SK-N-SH treated with all-trans-retinoic acid at 6 μM for 48 hours (cell line): ENCODE measurements around the gene NHS.

Source experiments
- ARNTL ChIP-seq: fragments of 450-650 bp; formaldehyde crosslinking; IDR thresholded peaks from 2 replicates; pipeline ENCODE4 v1.5.0; 2020; ENCODE audit warnings: low read depth, mild to moderate bottlenecking, moderate library complexity, borderline replicate concordance
- ZFP3 ChIP-seq: fragments of 250-450 bp; sonication (Bioruptor Pico); IDR thresholded peaks from 2 replicates; pipeline ENCODE4 v1.5.0; 2020; ENCODE audit warnings: mild to moderate bottlenecking, moderate library complexity
- TF ChIP-seq, protein P1 (sequence below): fragments of 250-450 bp; sonication (Bioruptor Pico); IDR thresholded peaks from 2 replicates; pipeline ENCODE4 v1.8.0; 2020; ENCODE audit warnings: mild to moderate bottlenecking, moderate library complexity, borderline replicate concordance
- TF ChIP-seq, protein P2 (sequence below): fragments of 250-450 bp; sonication (Bioruptor Pico); IDR thresholded peaks from 2 replicates; pipeline ENCODE4 v1.5.1; 2021; ENCODE audit warnings: mild to moderate bottlenecking, moderate library complexity
- TF ChIP-seq, protein P3 (sequence below): fragments of 250-450 bp; sonication (Bioruptor Pico); IDR thresholded peaks from 2 replicates; pipeline ENCODE4 v1.5.0; 2020; ENCODE audit warnings: mild to moderate bottlenecking, moderate library complexity

DNA sequence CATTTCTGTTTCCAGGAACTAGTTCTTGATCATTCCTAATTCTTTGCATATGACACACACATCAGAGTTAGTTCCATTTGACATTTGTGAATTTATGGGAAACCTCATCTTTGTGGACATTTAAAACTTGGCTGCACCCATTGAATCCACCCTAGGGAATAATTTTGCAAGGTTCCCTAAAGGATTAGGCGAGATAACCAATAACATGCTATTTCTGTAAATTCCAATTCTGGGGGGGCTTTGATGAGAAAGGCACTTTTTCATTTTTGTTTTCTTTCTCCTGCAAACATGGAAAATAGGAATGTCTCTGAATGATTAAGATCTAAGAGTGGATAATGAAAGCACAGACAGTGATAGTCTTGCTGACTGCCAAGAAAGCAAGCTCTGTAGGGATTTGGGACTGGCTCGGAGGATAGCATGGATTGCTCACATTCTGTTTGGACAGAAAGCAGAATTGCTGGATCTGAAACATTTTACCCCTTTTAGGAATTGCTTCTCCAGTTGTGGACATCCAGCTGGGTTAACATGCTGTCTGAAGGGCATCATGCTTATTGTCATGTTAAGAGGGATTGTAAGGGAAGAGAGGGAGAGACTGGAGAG is 145.1 kb downstream of the NHS start:
- TF ChIP-seq, protein P1, sequence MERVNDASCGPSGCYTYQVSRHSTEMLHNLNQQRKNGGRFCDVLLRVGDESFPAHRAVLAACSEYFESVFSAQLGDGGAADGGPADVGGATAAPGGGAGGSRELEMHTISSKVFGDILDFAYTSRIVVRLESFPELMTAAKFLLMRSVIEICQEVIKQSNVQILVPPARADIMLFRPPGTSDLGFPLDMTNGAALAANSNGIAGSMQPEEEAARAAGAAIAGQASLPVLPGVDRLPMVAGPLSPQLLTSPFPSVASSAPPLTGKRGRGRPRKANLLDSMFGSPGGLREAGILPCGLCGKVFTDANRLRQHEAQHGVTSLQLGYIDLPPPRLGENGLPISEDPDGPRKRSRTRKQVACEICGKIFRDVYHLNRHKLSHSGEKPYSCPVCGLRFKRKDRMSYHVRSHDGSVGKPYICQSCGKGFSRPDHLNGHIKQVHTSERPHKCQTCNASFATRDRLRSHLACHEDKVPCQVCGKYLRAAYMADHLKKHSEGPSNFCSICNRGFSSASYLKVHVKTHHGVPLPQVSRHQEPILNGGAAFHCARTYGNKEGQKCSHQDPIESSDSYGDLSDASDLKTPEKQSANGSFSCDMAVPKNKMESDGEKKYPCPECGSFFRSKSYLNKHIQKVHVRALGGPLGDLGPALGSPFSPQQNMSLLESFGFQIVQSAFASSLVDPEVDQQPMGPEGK (CRISPR knock-in tag), result no peak
- TF ChIP-seq ZFP3 (CRISPR knock-in tag) (no peak), ARNTL (CRISPR knock-in tag) (no peak)
- TF ChIP-seq, protein P2, sequence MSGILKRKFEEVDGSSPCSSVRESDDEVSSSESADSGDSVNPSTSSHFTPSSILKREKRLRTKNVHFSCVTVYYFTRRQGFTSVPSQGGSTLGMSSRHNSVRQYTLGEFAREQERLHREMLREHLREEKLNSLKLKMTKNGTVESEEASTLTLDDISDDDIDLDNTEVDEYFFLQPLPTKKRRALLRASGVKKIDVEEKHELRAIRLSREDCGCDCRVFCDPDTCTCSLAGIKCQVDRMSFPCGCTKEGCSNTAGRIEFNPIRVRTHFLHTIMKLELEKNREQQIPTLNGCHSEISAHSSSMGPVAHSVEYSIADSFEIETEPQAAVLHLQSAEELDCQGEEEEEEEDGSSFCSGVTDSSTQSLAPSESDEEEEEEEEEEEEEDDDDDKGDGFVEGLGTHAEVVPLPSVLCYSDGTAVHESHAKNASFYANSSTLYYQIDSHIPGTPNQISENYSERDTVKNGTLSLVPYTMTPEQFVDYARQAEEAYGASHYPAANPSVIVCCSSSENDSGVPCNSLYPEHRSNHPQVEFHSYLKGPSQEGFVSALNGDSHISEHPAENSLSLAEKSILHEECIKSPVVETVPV (CRISPR knock-in tag), result no peak
- TF ChIP-seq, protein P3, sequence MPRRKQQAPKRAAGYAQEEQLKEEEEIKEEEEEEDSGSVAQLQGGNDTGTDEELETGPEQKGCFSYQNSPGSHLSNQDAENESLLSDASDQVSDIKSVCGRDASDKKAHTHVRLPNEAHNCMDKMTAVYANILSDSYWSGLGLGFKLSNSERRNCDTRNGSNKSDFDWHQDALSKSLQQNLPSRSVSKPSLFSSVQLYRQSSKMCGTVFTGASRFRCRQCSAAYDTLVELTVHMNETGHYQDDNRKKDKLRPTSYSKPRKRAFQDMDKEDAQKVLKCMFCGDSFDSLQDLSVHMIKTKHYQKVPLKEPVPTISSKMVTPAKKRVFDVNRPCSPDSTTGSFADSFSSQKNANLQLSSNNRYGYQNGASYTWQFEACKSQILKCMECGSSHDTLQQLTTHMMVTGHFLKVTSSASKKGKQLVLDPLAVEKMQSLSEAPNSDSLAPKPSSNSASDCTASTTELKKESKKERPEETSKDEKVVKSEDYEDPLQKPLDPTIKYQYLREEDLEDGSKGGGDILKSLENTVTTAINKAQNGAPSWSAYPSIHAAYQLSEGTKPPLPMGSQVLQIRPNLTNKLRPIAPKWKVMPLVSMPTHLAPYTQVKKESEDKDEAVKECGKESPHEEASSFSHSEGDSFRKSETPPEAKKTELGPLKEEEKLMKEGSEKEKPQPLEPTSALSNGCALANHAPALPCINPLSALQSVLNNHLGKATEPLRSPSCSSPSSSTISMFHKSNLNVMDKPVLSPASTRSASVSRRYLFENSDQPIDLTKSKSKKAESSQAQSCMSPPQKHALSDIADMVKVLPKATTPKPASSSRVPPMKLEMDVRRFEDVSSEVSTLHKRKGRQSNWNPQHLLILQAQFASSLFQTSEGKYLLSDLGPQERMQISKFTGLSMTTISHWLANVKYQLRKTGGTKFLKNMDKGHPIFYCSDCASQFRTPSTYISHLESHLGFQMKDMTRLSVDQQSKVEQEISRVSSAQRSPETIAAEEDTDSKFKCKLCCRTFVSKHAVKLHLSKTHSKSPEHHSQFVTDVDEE, result no peak
